Vagina (tissue), 2 donors: ENCODE data around the gene PNMT. TPM values are rescaled to one million over a fixed set of nuclear protein-coding genes. Genes with fewer than 3 reads are reported as not detected.

ENCODE experiments used
- DNase-seq, 2 donors: peaks; one replicate each; pipeline ENCODE4 v3.0.0-alpha.2; 2017; ENCODE audit errors: extremely low spot score in 2 of 2
- H3K27ac ChIP-seq: fragments of 200-600 bp; sonication (generic); one replicate; pipeline ENCODE4 v1.5.1; 2019
- H3K27me3 ChIP-seq: fragments of 200-600 bp; sonication (generic); one replicate; pipeline ENCODE4 v1.5.1; 2019
- H3K36me3 ChIP-seq, 2 donors: fragments of 200-600 bp; sonication (generic); one replicate each; pipeline ENCODE4 v1.5.1; 2017 to 2019
- H3K4me1 ChIP-seq: fragments of 200-600 bp; sonication (generic); one replicate; pipeline ENCODE4 v1.5.1; 2019
- H3K4me3 ChIP-seq, 2 donors: fragments of 200-600 bp; sonication (generic); 1 replicate in 1 of 2; 2 replicates in 1 of 2; pipeline ENCODE4 v1.5.1; 2016 to 2019
- H3K9me3 ChIP-seq: fragments of 200-600 bp; sonication (generic); one replicate; pipeline ENCODE4 v1.5.1; 2019
- POLR2A ChIP-seq, 2 donors: fragments of 450-650 bp; IDR thresholded peaks; one replicate each; pipeline ENCODE4 v1.6.1; 2017; ENCODE audit warnings: antibody characterized with exemption in 2 of 2, mild to moderate bottlenecking in 2 of 2, moderate library complexity in 2 of 2
- POLR2AphosphoS5 ChIP-seq, 2 donors: sonication (generic); formaldehyde crosslinking; IDR thresholded peaks; one replicate each; pipeline ENCODE4 v1.9.0; 2017; ENCODE audit warnings: antibody characterized with exemption in 2 of 2, mild to moderate bottlenecking in 2 of 2, low read depth in 1 of 2; ENCODE audit not compliant: insufficient read depth in 1 of 2
- intact Hi-C: fragments of 100-400 bp; cut with DNase I; formaldehyde crosslinking; loops from one replicate; pipeline ENCODE4 v1.15.1; 2023
- total RNA-seq: library from RNA; depleted of rRNA; stranded (reverse); fragments of >200 nt; gene quantifications from one replicate; pipeline ENCODE4 v1.2.3, GENCODE V29; 2016
- TF ChIP-seq, protein P1 (sequence below), 3 experiments: fragments of 450-650 bp in 2 of 3; fragments of 200-600 bp in 1 of 3; sonication (generic) in 1 of 3; IDR thresholded peaks; one replicate each; pipeline ENCODE4 v1.5.1; 2017 to 2019; ENCODE audit warnings: antibody characterized with exemption in 3 of 3, mild to moderate bottlenecking in 2 of 3, moderate library complexity in 2 of 3

The PNMT gene
- total RNA-seq, 1 donor from 2014 or later = 5.6 TPM

DNA sequence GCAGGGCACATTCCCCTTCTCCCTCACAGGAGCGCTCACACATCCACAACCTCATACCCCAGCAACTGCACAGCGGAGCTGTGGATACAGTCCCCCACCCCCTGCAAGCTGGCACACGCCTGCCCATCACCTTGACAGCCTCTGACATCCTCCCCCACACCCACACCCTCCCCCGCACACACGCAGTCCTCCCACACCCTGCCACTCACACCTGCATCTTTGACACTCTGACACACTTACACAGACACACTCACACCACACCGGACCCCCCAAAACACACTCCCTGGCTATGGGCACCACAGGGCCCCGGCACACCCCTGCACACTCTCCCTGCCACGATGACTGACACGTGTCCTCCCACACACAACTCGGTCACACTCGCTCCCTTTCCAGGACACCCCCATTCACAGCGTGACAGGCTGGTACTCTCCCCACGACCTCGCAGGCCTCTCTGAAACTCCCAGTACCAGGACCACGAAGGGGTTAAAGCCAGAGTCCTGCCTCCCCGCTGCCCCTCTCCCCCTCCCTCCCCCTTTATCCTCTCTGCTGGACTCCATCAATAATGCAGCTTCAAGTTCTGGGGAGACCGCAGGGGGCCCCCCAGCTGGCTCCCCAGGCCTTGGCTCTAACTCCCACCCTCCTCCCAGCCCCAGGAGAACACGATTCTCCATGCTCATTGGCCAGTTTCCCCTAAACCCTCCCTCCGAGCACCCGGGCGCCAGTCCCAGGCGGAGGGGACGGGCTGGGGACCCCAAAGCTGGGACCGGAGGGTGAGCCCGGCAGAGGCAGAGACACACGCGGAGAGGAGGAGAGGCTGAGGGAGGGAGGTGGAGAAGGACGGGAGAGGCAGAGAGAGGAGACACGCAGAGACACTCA lies 41.8 kb upstream of the PNMT start, which contains the start of gene PPP1R1B:
PPP1R1B (plus strand) TSS at position 782 of the 876 bp plus-strand sequence. CDS start 441 bp downstream, outside the sequence.
- H3K4me1 ChIP-seq = peaks cover 19% of the 10 kb centered on the region
- H3K27me3 ChIP-seq = peaks cover 7% of the 10 kb centered on the region
- H3K4me3 ChIP-seq = peak within 1 kb of the TSS; percentile 34 to 42
- TF ChIP-seq, protein P1, sequence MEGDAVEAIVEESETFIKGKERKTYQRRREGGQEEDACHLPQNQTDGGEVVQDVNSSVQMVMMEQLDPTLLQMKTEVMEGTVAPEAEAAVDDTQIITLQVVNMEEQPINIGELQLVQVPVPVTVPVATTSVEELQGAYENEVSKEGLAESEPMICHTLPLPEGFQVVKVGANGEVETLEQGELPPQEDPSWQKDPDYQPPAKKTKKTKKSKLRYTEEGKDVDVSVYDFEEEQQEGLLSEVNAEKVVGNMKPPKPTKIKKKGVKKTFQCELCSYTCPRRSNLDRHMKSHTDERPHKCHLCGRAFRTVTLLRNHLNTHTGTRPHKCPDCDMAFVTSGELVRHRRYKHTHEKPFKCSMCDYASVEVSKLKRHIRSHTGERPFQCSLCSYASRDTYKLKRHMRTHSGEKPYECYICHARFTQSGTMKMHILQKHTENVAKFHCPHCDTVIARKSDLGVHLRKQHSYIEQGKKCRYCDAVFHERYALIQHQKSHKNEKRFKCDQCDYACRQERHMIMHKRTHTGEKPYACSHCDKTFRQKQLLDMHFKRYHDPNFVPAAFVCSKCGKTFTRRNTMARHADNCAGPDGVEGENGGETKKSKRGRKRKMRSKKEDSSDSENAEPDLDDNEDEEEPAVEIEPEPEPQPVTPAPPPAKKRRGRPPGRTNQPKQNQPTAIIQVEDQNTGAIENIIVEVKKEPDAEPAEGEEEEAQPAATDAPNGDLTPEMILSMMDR (IDR thresholded peaks at IDR 0.05) = no peak
- TF ChIP-seq POLR2AphosphoS5 (IDR thresholded peaks at IDR 0.05; ENCODE audit: insufficient read depth in 1 of 2, low read depth in 1 of 2) (no peak), POLR2A (IDR thresholded peaks at IDR 0.05) (no peak)
- intact Hi-C loops = no loop called here
- H3K27ac ChIP-seq = peak within 1 kb of the TSS; percentile 7
- no peaks in the 10 kb centered on the region for H3K36me3 ChIP-seq
- no peak for DNase-seq
- H3K9me3 ChIP-seq = no peaks in the 10 kb centered on the region

DNA sequence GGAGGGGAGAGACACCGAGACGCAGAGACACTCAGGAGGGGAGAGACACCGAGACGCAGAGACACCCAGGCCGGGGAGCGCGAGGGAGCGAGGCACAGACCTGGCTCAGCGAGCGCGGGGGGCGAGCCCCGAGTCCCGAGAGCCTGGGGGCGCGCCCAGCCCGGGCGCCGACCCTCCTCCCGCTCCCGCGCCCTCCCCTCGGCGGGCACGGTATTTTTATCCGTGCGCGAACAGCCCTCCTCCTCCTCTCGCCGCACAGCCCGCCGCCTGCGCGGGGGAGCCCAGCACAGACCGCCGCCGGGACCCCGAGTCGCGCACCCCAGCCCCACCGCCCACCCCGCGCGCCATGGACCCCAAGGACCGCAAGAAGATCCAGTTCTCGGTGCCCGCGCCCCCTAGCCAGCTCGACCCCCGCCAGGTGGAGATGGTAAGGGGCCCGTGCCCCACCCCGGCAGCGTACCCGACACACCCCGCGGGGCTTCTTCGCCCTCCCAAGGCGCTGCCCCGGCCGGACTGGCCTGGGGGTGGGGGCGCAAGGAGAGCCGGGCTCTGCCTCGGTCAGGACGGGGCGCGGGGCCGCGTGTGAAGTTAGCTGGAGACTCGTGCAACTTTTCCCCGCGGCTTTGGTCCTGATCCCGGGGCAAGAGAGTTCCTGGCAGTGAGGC lies 41.1 kb upstream of the PNMT start:
- no peaks in the 10 kb centered on the region for H3K36me3 ChIP-seq
- H3K9me3 ChIP-seq = no peaks in the 10 kb centered on the region
- peaks cover 7% of the 10 kb centered on the region for H3K27me3 ChIP-seq
- peak overlapping the region; percentile 34 to 42 for H3K4me3 ChIP-seq
- H3K27ac ChIP-seq = peak overlapping the region; percentile 7
- intact Hi-C loops = no loop called here
- DNase-seq = no peak
- TF ChIP-seq POLR2AphosphoS5 (IDR thresholded peaks at IDR 0.05; ENCODE audit: insufficient read depth in 1 of 2, low read depth in 1 of 2) (no peak), POLR2A (IDR thresholded peaks at IDR 0.05) (no peak)
- TF ChIP-seq, protein P1 (IDR thresholded peaks at IDR 0.05) = no peak
- peaks cover 19% of the 10 kb centered on the region for H3K4me1 ChIP-seq

DNA sequence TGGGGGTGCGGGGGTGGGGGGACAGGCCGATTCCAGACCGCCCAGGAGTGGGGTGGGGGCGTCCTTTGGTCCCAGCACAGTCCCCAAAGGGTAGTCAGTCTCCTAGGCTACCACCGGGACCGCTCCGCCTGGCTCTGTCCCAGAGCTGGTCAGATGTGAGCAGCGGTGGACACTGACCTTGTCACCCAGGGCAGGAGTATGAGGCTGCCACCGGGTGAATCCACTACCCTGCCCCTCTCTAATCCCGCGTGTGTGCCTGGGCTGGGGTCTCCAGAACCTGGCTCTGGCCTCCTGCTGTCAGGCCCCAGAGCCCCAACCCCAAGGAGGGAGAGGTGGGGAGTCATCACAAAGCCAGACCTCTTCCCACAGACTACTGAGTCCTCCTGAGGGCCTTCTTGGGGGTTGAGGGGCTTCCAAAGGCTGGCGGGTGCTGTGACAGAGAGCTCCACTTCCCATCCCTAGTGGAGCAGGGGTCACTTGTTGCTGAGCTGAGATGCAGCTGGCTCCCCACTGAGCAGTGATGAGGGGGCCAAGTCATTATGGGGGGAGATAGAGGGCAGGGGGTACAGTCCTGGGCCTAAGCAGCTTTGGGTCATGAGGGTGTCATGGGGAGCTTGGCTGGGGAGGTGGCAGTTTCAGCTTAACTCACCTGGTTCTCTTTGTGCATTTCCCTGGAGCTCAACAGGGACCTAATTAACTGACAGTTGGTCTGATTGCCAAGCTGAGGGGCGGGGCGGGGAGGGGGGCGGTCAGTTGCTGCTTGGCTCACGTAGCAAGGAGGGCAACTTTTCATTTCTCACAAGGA lies 40.3 kb upstream of the PNMT start:
- Histone ChIP-seq H3K9me3 (no peaks in the 10 kb centered on the region), H3K4me3 (peak overlapping the region; percentile 34 to 42), H3K36me3 (no peaks in the 10 kb centered on the region), H3K4me1 (peaks cover 19% of the 10 kb centered on the region), H3K27me3 (peaks cover 7% of the 10 kb centered on the region), H3K27ac (peak overlapping the region; percentile 7)
- DNase-seq = no peak
- no peak for TF ChIP-seq POLR2AphosphoS5 (IDR thresholded peaks at IDR 0.05; ENCODE audit: insufficient read depth in 1 of 2, low read depth in 1 of 2)
- TF ChIP-seq, protein P1 (IDR thresholded peaks at IDR 0.05) = no peak
- TF ChIP-seq POLR2A (IDR thresholded peaks at IDR 0.05) = no peak
- intact Hi-C loops = no loop called here

DNA sequence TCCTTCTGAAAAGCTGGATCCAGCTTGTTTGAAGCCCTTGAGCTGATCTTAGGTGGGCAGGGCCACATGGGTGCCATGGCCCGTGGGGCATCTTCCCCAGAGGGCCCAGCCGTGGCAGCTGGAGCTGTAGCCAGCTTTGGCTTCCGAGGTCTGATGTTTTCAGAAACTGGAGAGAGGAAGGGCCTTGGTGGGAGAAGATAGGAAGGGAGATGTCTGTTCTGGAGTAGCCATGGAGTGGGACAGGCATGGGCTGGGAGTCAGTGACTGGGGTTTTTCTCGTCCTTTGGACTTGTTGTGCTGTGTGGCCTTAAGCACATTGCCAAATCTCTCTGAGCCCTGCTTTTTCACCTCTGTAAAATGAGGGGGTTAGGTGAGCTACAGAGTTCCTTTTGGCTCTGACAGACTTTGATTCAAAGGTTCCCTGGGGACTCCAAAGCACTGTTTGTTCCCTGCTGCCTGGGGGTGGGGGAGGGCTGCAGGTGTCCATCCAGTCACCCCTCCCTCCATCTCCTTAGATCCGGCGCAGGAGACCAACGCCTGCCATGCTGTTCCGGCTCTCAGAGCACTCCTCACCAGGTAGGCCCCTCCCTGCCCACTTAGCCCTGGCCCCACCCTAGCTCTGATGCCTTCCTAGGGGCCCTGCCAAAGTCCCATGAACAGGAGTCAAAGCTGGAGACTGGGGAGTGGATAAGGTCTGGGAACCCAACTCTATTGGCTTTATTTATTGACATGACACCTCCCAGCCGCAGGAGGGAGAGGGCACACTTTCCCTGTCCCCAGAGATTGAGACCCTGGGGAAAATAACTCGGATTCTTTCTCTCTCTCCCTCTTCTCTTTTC lies 39.4 kb upstream of the PNMT start:
- H3K27me3 ChIP-seq = peaks cover 7% of the 10 kb centered on the region

More for the DNA sequence above, 39.4 kb upstream of the PNMT start:
- no peak for DNase-seq
- Histone ChIP-seq H3K9me3 (no peaks in the 10 kb centered on the region), H3K4me3 (no peak overlapping the region), H3K36me3 (no peaks in the 10 kb centered on the region), H3K27ac (no peak overlapping the region), H3K4me1 (peaks cover 19% of the 10 kb centered on the region)
- intact Hi-C loops = no loop called here
- TF ChIP-seq POLR2AphosphoS5 (IDR thresholded peaks at IDR 0.05; ENCODE audit: insufficient read depth in 1 of 2, low read depth in 1 of 2) (no peak), POLR2A (IDR thresholded peaks at IDR 0.05) (no peak)
- TF ChIP-seq, protein P1 (IDR thresholded peaks at IDR 0.05) = no peak
